B cell (primary cell): ENCODE results near the gene CCNI2. TPM values are rescaled to one million over a fixed set of nuclear protein-coding genes. Genes with fewer than 3 reads are reported as not detected.

Source experiments
- ATAC-seq: fragments of 200-7000 bp; cut with Tn5 transposase; one replicate; pipeline ENCODE4 v1.10.0; 2021; ENCODE audit warnings: low read depth, mild to moderate bottlenecking, moderate number of reproducible peaks, moderate library complexity
- CTCF ChIA-PET: fragments of 350-600 bp; sonication (Branson Sonifier 250); formaldehyde crosslinking; loops from one replicate; lab custom pipeline; 2021; ENCODE audit warnings: antibody characterized with exemption, inconsistent platforms; lab: Charles Lee
- POLR2A ChIA-PET: fragments of 350-600 bp; sonication (Branson Sonifier 250); formaldehyde crosslinking; loops from one replicate; lab custom pipeline; 2021; ENCODE audit warnings: antibody characterized with exemption; lab: Charles Lee
- DNase-seq: peaks from one replicate; pipeline ENCODE4 v3.0.0; 2013
- H2AFZ ChIP-seq: 2 replicates; pipeline ENCODE4 v1.6.1; 2012; ENCODE audit warnings: mild to moderate bottlenecking, low read depth, low read length; ENCODE audit not compliant: insufficient read depth, poor library complexity, severe bottlenecking
- H3K27ac ChIP-seq, 2 donors: 1 replicate in 1 of 2; 2 replicates in 1 of 2; pipeline ENCODE4 v1.5.1; 2012 to 2013; ENCODE audit warnings: low read length in 2 of 2, mild to moderate bottlenecking in 2 of 2, moderate library complexity in 1 of 2
- H3K27me3 ChIP-seq, 4 experiments: fragments of 200-600 bp in 1 of 4; sonication (generic) in 1 of 4; replicated peaks in 1 of 4; 1 replicate in 2 of 4; 2 replicates in 2 of 4; pipeline versions ENCODE4 v1.6.1 to v1.7.0; 2013 to 2016; ENCODE audit warnings: low read length in 3 of 4, mild to moderate bottlenecking in 2 of 4, mixed read lengths in 1 of 4, moderate library complexity in 1 of 4; ENCODE audit not compliant: insufficient read depth in 4 of 4, control insufficient read depth in 3 of 4; ENCODE audit errors: control extremely low read depth in 1 of 4
- H3K36me3 ChIP-seq, 2 experiments: replicated peaks in 1 of 2; 1 replicate in 1 of 2; 2 replicates in 1 of 2; pipeline versions ENCODE4 v1.6.1 to v1.7.1; 2013; ENCODE audit warnings: low read length in 1 of 2; ENCODE audit not compliant: insufficient read depth in 2 of 2, control insufficient read depth in 1 of 2; ENCODE audit errors: control extremely low read depth in 1 of 2, extremely low read depth in 1 of 2
- H3K4me1 ChIP-seq, 2 donors: fragments of 200-600 bp in 1 of 2; sonication (generic) in 1 of 2; 1 replicate in 1 of 2; 2 replicates in 1 of 2; pipeline versions ENCODE4 v1.5.1 to v1.6.1; 2013 to 2017; ENCODE audit warnings: low read length in 2 of 2; ENCODE audit not compliant: control insufficient read depth in 2 of 2, insufficient read depth in 2 of 2
- H3K4me2 ChIP-seq: replicated peaks from 2 replicates; pipeline ENCODE3; 2012; ENCODE audit warnings: mild to moderate bottlenecking, low read depth, low read length; ENCODE audit not compliant: poor library complexity, severe bottlenecking
- H3K4me3 ChIP-seq, 5 experiments: fragments of 200-600 bp in 1 of 5; sonication (generic) in 1 of 5; 1 replicate in 3 of 5; 2 replicates in 2 of 5; pipeline versions ENCODE4 v1.5.1 to v1.7.0; 2011 to 2016; ENCODE audit warnings: low read length in 4 of 5, mild to moderate bottlenecking in 4 of 5, low read depth in 2 of 5, control low read depth in 1 of 5, moderate library complexity in 1 of 5; ENCODE audit not compliant: insufficient read depth in 1 of 5; ENCODE audit errors: control extremely low read depth in 1 of 5, extremely low read depth in 1 of 5
- H3K79me2 ChIP-seq: fragments of 200-600 bp; sonication (generic); one replicate; pipeline ENCODE4 v1.6.0; 2016; ENCODE audit warnings: low read length; ENCODE audit not compliant: control insufficient read depth, insufficient read depth
- H3K9ac ChIP-seq: fragments of 200-600 bp; sonication (generic); 2 replicates; pipeline ENCODE4 v1.6.1; 2017; ENCODE audit warnings: mild to moderate bottlenecking, low read length, moderate library complexity
- H3K9me3 ChIP-seq, 3 donors: one replicate each; pipeline versions ENCODE4 v1.6.1 to v1.7.1; 2013; ENCODE audit warnings: low read length in 2 of 3; ENCODE audit not compliant: control insufficient read depth in 2 of 3, insufficient read depth in 1 of 3; ENCODE audit errors: control extremely low read depth in 1 of 3
- H4K20me1 ChIP-seq: 2 replicates; pipeline ENCODE4 v1.6.0; 2012; ENCODE audit warnings: mild to moderate bottlenecking, low read length; ENCODE audit not compliant: insufficient read depth, control insufficient read depth, poor library complexity, severe bottlenecking
- H3K27ac Mint-ChIP-seq: one replicate; pipeline ENCODE4 v1.8.0; 2021; ENCODE audit warnings: mixed read lengths
- H3K27me3 Mint-ChIP-seq: one replicate; pipeline ENCODE4 v1.8.0; 2021; ENCODE audit warnings: mixed read lengths
- H3K4me1 Mint-ChIP-seq: one replicate; pipeline ENCODE4 v1.8.0; 2021; ENCODE audit warnings: mixed read lengths
- H3K4me3 Mint-ChIP-seq: one replicate; pipeline ENCODE4 v1.8.0; 2021; ENCODE audit warnings: mixed read lengths
- H3K9me3 Mint-ChIP-seq: one replicate; pipeline ENCODE4 v1.8.0; 2022; ENCODE audit warnings: mixed read lengths; ENCODE audit not compliant: insufficient read depth
- EZH2 ChIP-seq: IDR thresholded peaks from 2 replicates; pipeline ENCODE4 v1.6.1; 2012; ENCODE audit warnings: borderline replicate concordance, low read depth, mild to moderate bottlenecking, moderate library complexity, low read length; ENCODE audit not compliant: insufficient read depth, poor library complexity, severe bottlenecking
- WGBS: methylation state at CpG from one replicate; pipeline ENCODE4 v1.1.5; 2013; ENCODE audit warnings: missing lambda C conversion rate; ENCODE audit not compliant: insufficient coverage; 5-methylcytosine and 5-hydroxymethylcytosine counted together
- intact Hi-C: fragments of 100-400 bp; cut with micrococcal nuclease; formaldehyde crosslinking; loops from one replicate; pipeline ENCODE4 v1.10.0; 2022
- polyA plus RNA-seq: library from polyadenylated mRNA; depleted of rRNA; stranded (reverse); fragments of >200 nt; gene quantifications from 2 replicates; pipeline ENCODE4 v1.2.3, GENCODE V29; 2012
- total RNA-seq, 2 donors: library from RNA; stranded (reverse); fragments of 120-200 nt in 1 of 2; gene quantifications; 1 replicate in 1 of 2; 2 replicates in 1 of 2; pipeline versions ENCODE4 v1.2.3 to v1.2.4, GENCODE V29; 2013 to 2022
- TF ChIP-seq, protein P1 (sequence below): fragments of 200-600 bp; IDR thresholded peaks from one replicate; pipeline ENCODE4 v1.8.0; 2022; ENCODE audit warnings: antibody characterized with exemption, mild to moderate bottlenecking

Gene CCNI2
- total and polyA plus RNA-seq, 2 donors (not counting 1 experiment from before 2014, with no cell fraction given) = 0.39 to 2.0 TPM

DNA sequence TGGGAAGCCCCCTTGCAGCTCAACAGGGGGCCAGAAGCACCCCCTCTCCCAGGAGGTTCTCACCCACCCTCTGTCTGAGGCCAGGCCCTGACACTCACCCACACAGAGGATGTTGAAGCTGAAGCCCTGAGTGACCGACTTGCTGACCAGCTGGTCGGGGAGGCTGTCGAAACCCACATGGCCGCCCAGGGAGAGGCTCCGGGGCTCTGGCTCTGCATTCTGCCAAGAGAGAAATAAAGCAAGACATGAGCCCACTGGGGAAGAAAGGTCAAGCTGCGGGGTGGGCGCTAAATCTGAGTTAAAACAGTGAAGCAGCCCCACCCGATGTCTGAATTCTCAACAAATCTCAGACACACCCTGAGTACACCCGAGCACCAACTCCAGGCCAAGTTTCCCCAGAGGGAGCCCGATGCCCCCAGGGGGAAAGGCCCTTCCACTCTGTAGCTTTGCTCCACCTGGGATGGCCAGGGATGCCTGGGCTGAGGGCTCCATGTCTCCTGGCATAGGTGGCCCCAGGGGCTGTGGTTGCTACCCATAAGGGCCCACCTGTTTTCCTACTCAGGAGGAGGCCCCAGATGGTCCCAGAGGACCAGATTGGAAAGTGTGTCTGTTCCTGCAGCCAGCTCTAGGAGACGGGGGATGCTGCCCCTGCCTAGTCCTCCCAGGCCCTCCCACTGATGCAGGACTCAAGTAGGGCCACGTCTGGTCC is 18.2 kb downstream of the CCNI2 start:
- Mint-ChIP-seq H3K4me1 (no peaks in the 10 kb centered on the region), H3K27me3 (no peaks in the 10 kb centered on the region), H3K27ac (no peak overlapping the region), H3K4me3 (no peak overlapping the region), H3K9me3 (no peaks in the 10 kb centered on the region)
- Histone ChIP-seq H3K9ac (no peak overlapping the region), H4K20me1 (no peaks in the 10 kb centered on the region), H2AFZ (no peak overlapping the region), H3K79me2 (no peaks in the 10 kb centered on the region), H3K9me3 (no peaks in the 10 kb centered on the region), H3K27me3 (no peaks in the 10 kb centered on the region), H3K27ac (no peak overlapping the region), H3K4me2 (no peak overlapping the region), H3K36me3 (no peaks in the 10 kb centered on the region), H3K4me3 (no peak overlapping the region), H3K4me1 (no peaks in the 10 kb centered on the region)
- ChIA-PET CTCF (no interaction called here), POLR2A (interaction anchor here (0.6 kb wide), 1 partner anchor 11 kb away, joined by 7 read pairs; no protein-coding TSS in a partner anchor)
- TF ChIP-seq EZH2 = no peak
- TF ChIP-seq, protein P1, sequence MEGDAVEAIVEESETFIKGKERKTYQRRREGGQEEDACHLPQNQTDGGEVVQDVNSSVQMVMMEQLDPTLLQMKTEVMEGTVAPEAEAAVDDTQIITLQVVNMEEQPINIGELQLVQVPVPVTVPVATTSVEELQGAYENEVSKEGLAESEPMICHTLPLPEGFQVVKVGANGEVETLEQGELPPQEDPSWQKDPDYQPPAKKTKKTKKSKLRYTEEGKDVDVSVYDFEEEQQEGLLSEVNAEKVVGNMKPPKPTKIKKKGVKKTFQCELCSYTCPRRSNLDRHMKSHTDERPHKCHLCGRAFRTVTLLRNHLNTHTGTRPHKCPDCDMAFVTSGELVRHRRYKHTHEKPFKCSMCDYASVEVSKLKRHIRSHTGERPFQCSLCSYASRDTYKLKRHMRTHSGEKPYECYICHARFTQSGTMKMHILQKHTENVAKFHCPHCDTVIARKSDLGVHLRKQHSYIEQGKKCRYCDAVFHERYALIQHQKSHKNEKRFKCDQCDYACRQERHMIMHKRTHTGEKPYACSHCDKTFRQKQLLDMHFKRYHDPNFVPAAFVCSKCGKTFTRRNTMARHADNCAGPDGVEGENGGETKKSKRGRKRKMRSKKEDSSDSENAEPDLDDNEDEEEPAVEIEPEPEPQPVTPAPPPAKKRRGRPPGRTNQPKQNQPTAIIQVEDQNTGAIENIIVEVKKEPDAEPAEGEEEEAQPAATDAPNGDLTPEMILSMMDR = no peak
- 94% methylated on average over 12 of the region's 12 CpGs for WGBS
- ATAC-seq (no peak), DNase-seq (no peak)
- intact Hi-C loops = no loop called here
